ENCODE data around the gene RNF214.

Gene RNF214

GRCh38 chr11:117300283-117300663 is 67.8 kb downstream of the RNF214 start:
- Histone ChIP-seq H3K36me3 (replicated peaks) (no peaks in the 10 kb centered on the region), H3K27ac (no peak overlapping the region), H3K27me3 (replicated peaks) (no peaks in the 10 kb centered on the region), H3K4me3 (ENCODE audit: low read depth, low read length) (peak overlapping the region; percentile 3)
- in situ Hi-C loops (cut with HindIII; ENCODE audit: low pct_ligation_motif_present, low sequenced_read_pairs): no loop called here
- TF ChIP-seq, protein P1, sequence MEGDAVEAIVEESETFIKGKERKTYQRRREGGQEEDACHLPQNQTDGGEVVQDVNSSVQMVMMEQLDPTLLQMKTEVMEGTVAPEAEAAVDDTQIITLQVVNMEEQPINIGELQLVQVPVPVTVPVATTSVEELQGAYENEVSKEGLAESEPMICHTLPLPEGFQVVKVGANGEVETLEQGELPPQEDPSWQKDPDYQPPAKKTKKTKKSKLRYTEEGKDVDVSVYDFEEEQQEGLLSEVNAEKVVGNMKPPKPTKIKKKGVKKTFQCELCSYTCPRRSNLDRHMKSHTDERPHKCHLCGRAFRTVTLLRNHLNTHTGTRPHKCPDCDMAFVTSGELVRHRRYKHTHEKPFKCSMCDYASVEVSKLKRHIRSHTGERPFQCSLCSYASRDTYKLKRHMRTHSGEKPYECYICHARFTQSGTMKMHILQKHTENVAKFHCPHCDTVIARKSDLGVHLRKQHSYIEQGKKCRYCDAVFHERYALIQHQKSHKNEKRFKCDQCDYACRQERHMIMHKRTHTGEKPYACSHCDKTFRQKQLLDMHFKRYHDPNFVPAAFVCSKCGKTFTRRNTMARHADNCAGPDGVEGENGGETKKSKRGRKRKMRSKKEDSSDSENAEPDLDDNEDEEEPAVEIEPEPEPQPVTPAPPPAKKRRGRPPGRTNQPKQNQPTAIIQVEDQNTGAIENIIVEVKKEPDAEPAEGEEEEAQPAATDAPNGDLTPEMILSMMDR (IDR thresholded peaks at IDR 0.05; ENCODE audit: low read depth, low read length, missing control alignments): no peak
- DNase-seq: no peak

DNA sequence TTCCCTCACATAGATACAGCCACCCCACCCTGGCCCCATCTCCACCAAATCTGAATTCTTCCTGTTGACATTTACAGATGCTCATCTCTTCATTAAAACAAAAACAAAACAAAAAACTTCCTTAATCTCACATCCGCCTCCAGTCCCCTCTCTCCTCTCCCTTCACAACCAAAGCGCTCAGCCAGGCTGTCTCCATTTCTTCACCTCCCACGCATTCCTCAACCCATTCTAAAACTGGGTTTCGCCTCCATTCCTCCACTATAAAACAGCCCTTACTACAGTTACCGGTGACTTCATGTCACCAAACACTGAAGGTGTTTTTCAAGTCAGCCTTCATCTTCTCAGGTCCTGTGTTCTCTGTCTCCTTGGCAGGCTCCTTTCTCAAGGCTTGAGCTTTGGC is 68.3 kb downstream of the RNF214 start:
- no peak overlapping the region for H3K4me3 ChIP-seq (ENCODE audit: low read depth, low read length)
- H3K27ac ChIP-seq: no peak overlapping the region
- H3K36me3 ChIP-seq (replicated peaks): no peaks in the 10 kb centered on the region
- H3K27me3 ChIP-seq (replicated peaks): no peaks in the 10 kb centered on the region
- in situ Hi-C loops (cut with HindIII; ENCODE audit: low pct_ligation_motif_present, low sequenced_read_pairs): no loop called here
- TF ChIP-seq, protein P1 (IDR thresholded peaks at IDR 0.05; ENCODE audit: low read depth, low read length, missing control alignments): no peak
- DNase-seq: no peak

- Histone ChIP-seq H3K27ac (no peak overlapping the region), H3K27me3 (replicated peaks) (no peaks in the 10 kb centered on the region), H3K4me3 (ENCODE audit: low read depth, low read length) (no peak overlapping the region), H3K36me3 (replicated peaks) (no peaks in the 10 kb centered on the region)
- TF ChIP-seq, protein P1 (IDR thresholded peaks at IDR 0.05; ENCODE audit: low read depth, low read length, missing control alignments): no peak
- DNase-seq: no peak
- in situ Hi-C loops (cut with HindIII; ENCODE audit: low pct_ligation_motif_present, low sequenced_read_pairs): no loop called here
Observed at GRCh38 chr11:117302228-117302627, 69.8 kb downstream of the RNF214 start.

DNA sequence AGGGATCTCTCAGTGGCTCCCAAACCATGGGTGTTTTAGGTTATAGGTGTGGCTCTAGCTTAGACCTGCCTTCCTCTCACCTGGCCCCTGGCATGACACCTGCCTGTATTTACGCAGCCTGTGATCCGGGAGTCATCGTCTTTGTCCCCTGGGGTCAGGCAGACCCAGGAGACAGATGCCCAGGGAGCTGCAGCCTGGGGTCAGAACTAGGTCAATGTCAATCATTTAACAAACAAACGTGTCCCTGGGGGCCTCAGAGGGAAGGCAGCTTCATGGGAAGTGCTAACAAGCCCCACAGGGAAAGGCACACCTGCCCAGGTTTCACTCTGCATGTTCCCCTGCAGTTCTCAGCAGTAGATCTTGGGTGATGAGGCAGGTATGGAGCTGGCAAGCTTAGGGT is 70.6 kb downstream of the RNF214 start:
- no peak overlapping the region for H3K4me3 ChIP-seq (ENCODE audit: low read depth, low read length)
- H3K36me3 ChIP-seq (replicated peaks): no peaks in the 10 kb centered on the region
- H3K27me3 ChIP-seq (replicated peaks): no peaks in the 10 kb centered on the region
- no peak for DNase-seq
- H3K27ac ChIP-seq: no peak overlapping the region
- TF ChIP-seq, protein P1 (IDR thresholded peaks at IDR 0.05; ENCODE audit: low read depth, low read length, missing control alignments): no peak
- in situ Hi-C loops (cut with HindIII; ENCODE audit: low pct_ligation_motif_present, low sequenced_read_pairs): no loop called here

GRCh38 chr11:117303646-117304315 is 71.3 kb downstream of the RNF214 start:
- TF ChIP-seq, protein P1 (IDR thresholded peaks at IDR 0.05; ENCODE audit: low read depth, low read length, missing control alignments): no peak
- no peak for DNase-seq

DNA sequence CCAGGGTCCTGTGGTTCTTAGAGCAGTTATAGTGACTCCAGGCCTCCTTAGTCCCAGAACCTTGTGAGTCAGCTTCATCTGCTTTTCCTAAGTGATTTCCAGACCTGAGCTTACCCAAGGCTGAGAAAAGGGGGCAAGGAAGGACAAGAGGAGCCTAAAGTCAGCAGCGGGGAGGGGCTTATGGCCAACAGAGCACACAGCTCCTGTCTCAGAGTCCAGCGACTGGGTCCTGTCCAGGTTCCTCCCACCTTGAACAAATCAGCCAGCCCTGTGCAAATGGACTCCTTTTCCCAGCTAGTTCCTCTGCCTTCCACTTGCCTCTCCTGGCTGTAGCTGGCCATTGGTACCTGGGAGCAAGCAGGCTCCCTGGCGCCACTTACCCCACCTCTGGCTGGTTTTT is 72.7 kb downstream of the RNF214 start:
- DNase-seq: no peak
- no peak overlapping the region for H3K4me3 ChIP-seq (ENCODE audit: low read depth, low read length)
- TF ChIP-seq, protein P1 (IDR thresholded peaks at IDR 0.05; ENCODE audit: low read depth, low read length, missing control alignments): no peak
- H3K27ac ChIP-seq: no peak overlapping the region
- in situ Hi-C loops (cut with HindIII; ENCODE audit: low pct_ligation_motif_present, low sequenced_read_pairs): no loop called here
- no peaks in the 10 kb centered on the region for H3K27me3 ChIP-seq (replicated peaks)
- H3K36me3 ChIP-seq (replicated peaks): no peaks in the 10 kb centered on the region

More at GRCh38 chr11:117303646-117304315, 71.3 kb downstream of the RNF214 start:
- in situ Hi-C loops (cut with HindIII; ENCODE audit: low pct_ligation_motif_present, low sequenced_read_pairs): no loop called here
- Histone ChIP-seq H3K36me3 (replicated peaks) (no peaks in the 10 kb centered on the region), H3K4me3 (ENCODE audit: low read depth, low read length) (no peak overlapping the region), H3K27me3 (replicated peaks) (no peaks in the 10 kb centered on the region), H3K27ac (no peak overlapping the region)

All from brain microvascular endothelial cell (primary cell).